Tibial nerve (tissue), 4 donors: ENCODE results near the gene RUSC2. TPM values are rescaled to one million over a fixed set of nuclear protein-coding genes. Genes with fewer than 3 reads are reported as not detected.
"Not testable (repeated sequence)": the region's sequence is repeated elsewhere in the genome, so short reads cannot be mapped to it uniquely, and the experiment has no call there.

Experiments
- DNase-seq, 2 donors: peaks; one replicate each; pipeline ENCODE4 v3.0.0-alpha.2; 2019; ENCODE audit warnings: low spot score in 2 of 2
- H3K27ac ChIP-seq, 4 donors: fragments of 200-600 bp; sonication (generic) in 3 of 4; one replicate each; pipeline ENCODE4 v1.5.1; 2017 to 2019; ENCODE audit warnings: mild to moderate bottlenecking in 1 of 4
- H3K27me3 ChIP-seq, 2 donors: fragments of 200-600 bp; sonication (generic) in 1 of 2; one replicate each; pipeline versions ENCODE4 v1.5.1 to v1.6.0; 2017 to 2019
- H3K36me3 ChIP-seq, 3 donors: fragments of 200-600 bp; sonication (generic); one replicate each; pipeline ENCODE4 v1.5.1; 2018 to 2019
- H3K4me1 ChIP-seq, 4 donors: fragments of 200-600 bp; sonication (generic) in 3 of 4; one replicate each; pipeline ENCODE4 v1.5.1; 2017 to 2019
- H3K4me3 ChIP-seq, 4 donors: fragments of 200-600 bp; sonication (generic) in 3 of 4; one replicate each; pipeline ENCODE4 v1.5.1; 2017 to 2019; ENCODE audit warnings: mild to moderate bottlenecking in 1 of 4, moderate library complexity in 1 of 4
- H3K9me3 ChIP-seq, 4 donors: fragments of 200-600 bp; sonication (generic) in 3 of 4; one replicate each; pipeline ENCODE4 v1.5.1; 2017 to 2019
- EP300 ChIP-seq, 2 donors: sonication (generic); formaldehyde crosslinking; IDR thresholded peaks; one replicate each; pipeline ENCODE4 v1.6.1; 2017; ENCODE audit warnings: antibody characterized with exemption in 2 of 2, mild to moderate bottlenecking in 1 of 2
- POLR2A ChIP-seq, 2 donors: fragments of 450-650 bp; IDR thresholded peaks; one replicate each; pipeline ENCODE4 v1.6.1; 2017; ENCODE audit warnings: antibody characterized with exemption in 2 of 2, mild to moderate bottlenecking in 2 of 2, moderate library complexity in 2 of 2
- WGBS, 2 donors: methylation state at CpG; one replicate each; pipeline ENCODE4 v1.1.5; 2018; 5-methylcytosine and 5-hydroxymethylcytosine counted together
- total RNA-seq, 4 donors: library from RNA; depleted of rRNA; stranded (reverse); fragments of >200 nt; gene quantifications; one replicate each; pipeline ENCODE4 v1.1.0, GENCODE V29; 2016
- TF ChIP-seq, protein P1 (sequence below), 5 experiments: fragments of 200-600 bp in 3 of 5; fragments of 450-650 bp in 2 of 5; sonication (generic) in 3 of 5; IDR thresholded peaks; one replicate each; pipeline ENCODE4 v1.5.1; 2016 to 2019; ENCODE audit warnings: antibody characterized with exemption in 5 of 5, mild to moderate bottlenecking in 3 of 5, moderate library complexity in 2 of 5

Gene RUSC2
- total RNA-seq, 4 donors from 2014 or later = 28.8 to 39.3 (median 35.4) TPM

DNA sequence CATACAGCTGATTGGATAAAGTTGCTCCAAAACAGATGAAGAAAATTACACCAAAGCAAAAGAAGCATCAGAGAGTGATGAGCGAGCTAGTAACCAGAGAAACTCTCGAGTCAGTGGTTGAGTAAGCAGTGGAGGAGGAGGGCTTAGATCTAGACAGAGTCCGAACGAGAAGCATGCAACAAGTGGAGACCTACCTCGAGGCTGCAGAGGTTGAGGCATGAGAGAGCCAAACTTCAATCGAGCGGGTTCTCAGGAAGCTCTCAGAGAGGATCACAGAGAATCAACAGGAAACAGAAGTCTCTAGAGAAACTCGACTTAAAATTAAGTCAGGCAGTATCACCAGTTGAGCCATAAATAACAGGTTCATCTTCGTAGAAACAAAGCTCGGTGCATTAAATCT lies 6.1 kb downstream of the RUSC2 start:
- no peaks in the 10 kb centered on the region for H3K9me3 ChIP-seq
- H3K4me1 ChIP-seq = peaks cover 0 to 56% (median 24%) of the 10 kb centered on the region in 4 donors
- 71 to 82% methylated on average over 10 of the region's 10 CpGs for whole genome bisulfite sequencing, 2 donors
- no peak for DNase-seq
- no peak overlapping the region for H3K4me3 ChIP-seq
- no peak overlapping the region for H3K27ac ChIP-seq
- no peaks in the 10 kb centered on the region for H3K27me3 ChIP-seq
- peaks cover 0 to 13% (median 0%) of the 10 kb centered on the region in 3 donors for H3K36me3 ChIP-seq
- TF ChIP-seq, protein P1, sequence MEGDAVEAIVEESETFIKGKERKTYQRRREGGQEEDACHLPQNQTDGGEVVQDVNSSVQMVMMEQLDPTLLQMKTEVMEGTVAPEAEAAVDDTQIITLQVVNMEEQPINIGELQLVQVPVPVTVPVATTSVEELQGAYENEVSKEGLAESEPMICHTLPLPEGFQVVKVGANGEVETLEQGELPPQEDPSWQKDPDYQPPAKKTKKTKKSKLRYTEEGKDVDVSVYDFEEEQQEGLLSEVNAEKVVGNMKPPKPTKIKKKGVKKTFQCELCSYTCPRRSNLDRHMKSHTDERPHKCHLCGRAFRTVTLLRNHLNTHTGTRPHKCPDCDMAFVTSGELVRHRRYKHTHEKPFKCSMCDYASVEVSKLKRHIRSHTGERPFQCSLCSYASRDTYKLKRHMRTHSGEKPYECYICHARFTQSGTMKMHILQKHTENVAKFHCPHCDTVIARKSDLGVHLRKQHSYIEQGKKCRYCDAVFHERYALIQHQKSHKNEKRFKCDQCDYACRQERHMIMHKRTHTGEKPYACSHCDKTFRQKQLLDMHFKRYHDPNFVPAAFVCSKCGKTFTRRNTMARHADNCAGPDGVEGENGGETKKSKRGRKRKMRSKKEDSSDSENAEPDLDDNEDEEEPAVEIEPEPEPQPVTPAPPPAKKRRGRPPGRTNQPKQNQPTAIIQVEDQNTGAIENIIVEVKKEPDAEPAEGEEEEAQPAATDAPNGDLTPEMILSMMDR (IDR thresholded peaks at IDR 0.05) = no peak
- no peak for TF ChIP-seq POLR2A (IDR thresholded peaks at IDR 0.05)
- no peak for TF ChIP-seq EP300 (IDR thresholded peaks at IDR 0.05)

DNA sequence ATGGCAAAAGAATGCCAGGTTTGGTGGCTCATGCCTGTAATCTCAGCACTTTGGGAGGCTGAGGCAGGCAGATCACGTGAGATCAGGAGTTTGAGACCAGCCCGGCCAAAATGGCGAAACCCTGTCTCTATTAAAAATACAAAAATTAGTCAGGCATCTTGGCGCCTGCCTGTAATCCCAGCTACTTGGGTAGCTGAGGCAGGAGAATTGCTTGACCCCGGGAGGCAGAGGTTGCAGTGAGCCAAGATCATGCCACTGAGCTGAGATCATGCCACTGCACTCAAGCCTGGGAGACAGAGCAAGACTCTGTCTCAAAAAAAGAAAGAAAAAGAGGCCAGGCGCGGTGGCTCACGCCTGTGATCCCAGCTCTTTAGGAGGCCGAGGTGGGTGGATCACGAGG lies 8.3 kb downstream of the RUSC2 start:
- H3K4me1 ChIP-seq = peaks cover 0 to 53% (median 19%) of the 10 kb centered on the region in 4 donors
- H3K9me3 ChIP-seq, H3K4me3 ChIP-seq, H3K27me3 ChIP-seq, DNase-seq: not testable (repeated sequence)
- 52 to 63% methylated on average over 10 of the region's 10 CpGs for WGBS, 2 donors
- peak in 1 of 2 donors; percentile 35 for TF ChIP-seq EP300 (IDR thresholded peaks at IDR 0.05)
- peak overlapping the region in 2 of 4 donors; percentile 58 to 81 for H3K27ac ChIP-seq
- H3K36me3 ChIP-seq = peaks cover 0 to 10% (median 0%) of the 10 kb centered on the region in 3 donors

DNA sequence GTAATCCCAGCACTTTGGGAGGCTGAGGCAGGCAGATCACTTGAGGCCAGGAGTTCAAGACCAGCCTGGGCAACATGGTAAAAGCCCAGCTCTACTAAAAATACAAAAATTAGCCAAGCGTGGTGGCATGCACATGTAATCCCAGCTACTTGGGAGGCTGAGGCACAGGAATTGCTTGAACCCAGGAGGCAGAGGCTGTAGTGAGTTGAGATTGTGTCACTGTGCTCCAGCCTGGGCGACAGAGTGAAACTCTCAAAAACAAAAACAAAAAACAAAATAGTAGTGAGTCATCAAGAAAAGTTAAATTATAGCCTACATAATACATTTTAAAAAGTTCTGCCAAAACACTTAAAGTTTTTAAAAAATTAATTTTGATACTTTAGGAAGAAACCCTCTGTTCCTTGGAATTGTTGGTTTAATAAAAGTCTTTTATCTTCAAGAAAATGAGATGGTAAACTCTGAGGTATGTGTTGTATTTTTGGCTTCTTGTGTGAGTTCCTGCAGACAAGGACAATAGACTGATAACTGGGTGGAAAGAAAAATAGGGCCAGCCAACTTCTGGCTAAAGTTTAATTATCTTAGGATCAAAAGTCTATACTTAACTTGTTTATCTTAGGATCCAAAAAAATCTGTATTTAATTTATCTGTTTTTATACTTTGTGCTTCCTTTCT lies 9.3 kb downstream of the RUSC2 start:
- TF ChIP-seq EP300 (IDR thresholded peaks at IDR 0.05) = no peak
- TF ChIP-seq, protein P1 (IDR thresholded peaks at IDR 0.05) = no peak
- TF ChIP-seq POLR2A (IDR thresholded peaks at IDR 0.05) = no peak
- H3K36me3 ChIP-seq = peaks cover 0 to 5% (median 0%) of the 10 kb centered on the region in 3 donors
- peak overlapping the region in 2 of 4 donors; percentile 58 to 81 for H3K27ac ChIP-seq
- H3K4me1 ChIP-seq = peaks cover 0 to 53% (median 19%) of the 10 kb centered on the region in 4 donors
- 65 to 72% methylated on average over 2 of the region's 2 CpGs for WGBS, 2 donors
- DNase-seq = no peak
- no peaks in the 10 kb centered on the region for H3K9me3 ChIP-seq
- H3K27me3 ChIP-seq = no peaks in the 10 kb centered on the region
- H3K4me3 ChIP-seq = no peak overlapping the region

DNA sequence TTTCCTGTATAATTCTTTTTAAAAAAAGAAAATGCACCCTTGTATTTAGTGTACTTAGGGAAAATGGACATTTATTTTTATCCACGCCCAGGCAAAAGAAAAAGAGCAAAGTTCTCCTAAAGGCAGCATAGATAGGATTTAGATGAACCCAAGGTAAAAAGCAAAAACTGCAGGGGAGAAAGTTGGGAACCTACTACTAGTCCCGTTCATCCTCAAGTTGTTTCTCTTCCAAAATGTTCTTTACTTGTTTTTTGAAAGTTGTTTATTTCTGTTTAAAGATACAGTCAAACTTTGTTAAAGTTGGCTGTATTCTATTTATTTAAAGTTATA lies 9.8 kb downstream of the RUSC2 start:
- H3K4me1 ChIP-seq = peaks cover 0 to 53% (median 19%) of the 10 kb centered on the region in 4 donors

DNA sequence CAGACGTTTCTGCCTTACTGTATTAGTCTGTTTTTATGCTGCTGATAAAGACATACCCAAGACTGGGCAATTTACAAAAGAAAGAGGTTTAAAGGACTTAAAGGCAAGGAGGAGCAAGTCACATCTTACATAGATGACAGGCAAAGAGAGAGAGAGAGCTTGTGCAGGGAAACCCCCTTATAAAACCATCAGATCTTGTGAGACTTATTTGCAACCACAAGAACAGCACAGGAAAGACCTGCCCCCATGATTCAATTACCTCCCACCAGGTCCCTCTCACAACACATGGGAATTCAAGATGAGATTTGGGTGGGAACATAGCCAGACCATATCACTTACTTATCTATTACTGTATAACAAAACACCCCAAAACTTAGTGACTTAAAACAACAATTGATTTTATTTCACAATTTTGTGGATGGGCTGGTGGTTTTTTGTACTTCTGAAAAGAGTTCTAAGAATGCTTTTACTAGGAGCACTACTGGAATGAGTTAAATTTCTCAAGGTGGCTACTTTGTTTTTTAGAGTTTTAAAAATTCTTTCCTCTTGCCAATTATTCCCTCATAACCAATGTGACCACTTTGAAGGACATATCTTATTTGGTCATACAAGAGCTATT lies 10.3 kb downstream of the RUSC2 start:
- H3K27ac ChIP-seq = peak overlapping the region in 2 of 4 donors; percentile 33 to 81
- TF ChIP-seq, protein P1 (IDR thresholded peaks at IDR 0.05) = no peak
- H3K9me3 ChIP-seq = no peaks in the 10 kb centered on the region
- H3K36me3 ChIP-seq = peaks cover 0 to 5% (median 0%) of the 10 kb centered on the region in 3 donors
- H3K4me1 ChIP-seq = peaks cover 0 to 53% (median 19%) of the 10 kb centered on the region in 4 donors
- no peak overlapping the region for H3K4me3 ChIP-seq
- 24 to 27% methylated on average over 1 of the region's 1 CpG for WGBS, 2 donors
- no peaks in the 10 kb centered on the region for H3K27me3 ChIP-seq
- no peak for DNase-seq

More for the DNA sequence above, 9.8 kb downstream of the RUSC2 start:
- Histone ChIP-seq H3K4me3 (no peak overlapping the region), H3K9me3 (no peaks in the 10 kb centered on the region), H3K27ac (peak overlapping the region in 2 of 4 donors; percentile 33 to 81), H3K36me3 (peaks cover 0 to 5% (median 0%) of the 10 kb centered on the region in 3 donors), H3K27me3 (no peaks in the 10 kb centered on the region)
- 47 to 48% methylated on average over 2 of the region's 2 CpGs for WGBS, 2 donors
- no peak for DNase-seq
- TF ChIP-seq, protein P1 (IDR thresholded peaks at IDR 0.05) = no peak
- no peak for TF ChIP-seq EP300 (IDR thresholded peaks at IDR 0.05)
- no peak for TF ChIP-seq POLR2A (IDR thresholded peaks at IDR 0.05)
